ENCODE results near the gene AGAP1.

Gene AGAP1

DNA sequence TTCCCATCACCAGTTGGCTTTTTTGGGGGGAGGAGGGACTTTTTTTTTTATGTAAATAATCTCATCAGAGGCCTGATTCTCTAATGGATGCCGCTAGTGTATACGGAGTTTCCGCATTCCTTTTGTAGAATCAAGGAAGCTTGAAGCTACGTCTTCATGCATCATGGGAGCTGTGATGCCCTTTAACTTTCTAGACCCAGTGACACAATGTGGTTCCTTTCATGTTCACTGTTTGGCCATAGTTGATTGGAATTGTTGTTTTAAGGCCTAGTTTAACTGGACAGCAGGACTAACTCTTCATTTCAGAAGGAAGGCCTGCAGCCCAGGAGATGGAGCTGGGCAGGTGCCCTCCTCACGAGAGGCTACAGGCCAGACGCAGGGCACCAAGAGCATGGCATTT is 287.9 kb downstream of the AGAP1 start:
- DNase-seq = no peak

DNA sequence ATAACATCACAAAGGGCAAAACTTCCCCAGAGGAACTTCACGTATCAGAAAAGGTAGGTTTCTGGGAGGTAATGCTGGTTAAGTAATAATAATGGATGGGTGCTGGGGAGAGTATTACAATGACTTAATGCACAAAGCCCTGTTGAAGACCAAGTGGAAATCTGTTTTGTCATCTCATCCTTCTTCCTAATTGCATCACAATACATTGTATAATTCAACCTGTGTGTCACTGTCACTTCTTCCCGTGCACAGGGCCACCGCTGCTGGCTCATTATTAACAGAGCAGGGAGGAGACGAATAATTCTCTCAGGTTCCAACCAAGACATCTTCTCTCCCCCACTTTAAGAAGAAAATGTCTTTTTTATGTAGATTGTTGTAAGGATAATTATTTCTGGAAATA is 290.9 kb downstream of the AGAP1 start:
- no peak for DNase-seq

GRCh38 chr2:235789552-235789951 is 295.7 kb downstream of the AGAP1 start:
- no peak for DNase-seq

DNA sequence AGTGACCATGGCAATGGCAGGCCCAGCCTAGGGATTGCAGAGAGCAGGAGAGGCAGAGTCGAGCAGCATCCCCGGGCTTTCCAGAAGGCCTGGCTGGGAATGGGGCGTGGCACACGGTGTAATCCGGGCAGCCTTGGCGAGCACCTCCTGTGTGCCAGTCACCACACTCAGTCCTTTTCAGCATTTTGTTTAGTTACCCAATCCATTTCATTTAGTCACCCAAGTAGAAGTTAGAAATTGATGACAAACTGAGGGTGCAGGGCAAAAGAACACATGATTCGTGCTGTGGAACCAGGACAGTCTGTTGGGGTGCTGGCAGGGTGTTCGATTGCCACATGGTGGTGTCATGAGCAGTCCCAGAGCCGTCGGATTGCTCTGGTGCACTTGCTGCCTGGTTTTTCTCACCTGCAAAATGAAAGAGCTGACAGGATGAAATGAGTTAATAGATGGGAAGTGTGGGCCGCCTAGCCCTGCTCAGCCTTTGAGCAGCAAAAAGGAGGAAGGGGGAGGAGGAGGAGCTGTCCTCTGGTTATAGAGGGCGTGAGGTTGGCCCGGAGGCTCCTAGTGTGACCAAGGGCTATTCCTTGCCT is 299.4 kb downstream of the AGAP1 start:
- no peak for DNase-seq

GRCh38 chr2:235799281-235799680 is 305.4 kb downstream of the AGAP1 start:
- DNase-seq = no peak

DNA sequence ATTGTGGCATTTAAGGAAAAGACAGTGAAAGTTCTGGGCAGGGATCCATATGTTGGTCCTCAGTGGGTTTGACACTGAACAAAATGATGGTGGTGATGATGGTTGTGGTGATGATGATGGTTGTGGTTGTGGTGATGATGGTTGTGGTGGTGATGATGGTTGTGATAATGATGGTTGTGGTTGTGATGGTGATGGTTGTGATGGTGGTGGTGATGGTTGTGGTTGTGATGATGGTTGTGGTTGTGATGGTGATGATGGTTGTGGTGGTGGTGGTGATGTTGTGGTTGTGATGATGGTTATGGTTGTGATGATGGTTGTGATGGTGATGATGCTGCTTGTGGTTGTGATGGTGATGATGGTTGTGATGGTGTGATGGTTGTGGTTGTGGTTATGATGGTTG is 308.7 kb downstream of the AGAP1 start:
- DNase-seq = no peak

DNA sequence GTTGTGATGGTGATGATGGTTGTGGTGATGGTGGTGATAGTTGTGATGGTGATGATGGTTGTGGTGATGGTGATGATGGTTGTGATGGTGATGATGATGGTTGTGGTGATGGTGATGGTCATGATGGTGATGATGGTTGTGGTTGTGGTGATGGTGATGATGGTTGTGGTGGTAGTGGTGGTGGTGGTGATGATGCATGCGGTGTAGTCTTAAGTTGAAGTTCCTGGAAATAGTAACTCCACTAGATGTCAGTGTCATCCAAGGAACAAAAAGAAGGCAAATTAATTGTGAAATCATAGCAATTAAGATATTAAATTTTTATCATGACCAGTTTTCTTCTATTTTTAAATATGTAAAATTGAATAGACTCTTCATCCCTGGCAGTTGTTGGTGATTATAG is 309.2 kb downstream of the AGAP1 start:
- DNase-seq = no peak

GRCh38 chr2:235804676-235805075 is 310.8 kb downstream of the AGAP1 start:
- no peak for DNase-seq

DNA sequence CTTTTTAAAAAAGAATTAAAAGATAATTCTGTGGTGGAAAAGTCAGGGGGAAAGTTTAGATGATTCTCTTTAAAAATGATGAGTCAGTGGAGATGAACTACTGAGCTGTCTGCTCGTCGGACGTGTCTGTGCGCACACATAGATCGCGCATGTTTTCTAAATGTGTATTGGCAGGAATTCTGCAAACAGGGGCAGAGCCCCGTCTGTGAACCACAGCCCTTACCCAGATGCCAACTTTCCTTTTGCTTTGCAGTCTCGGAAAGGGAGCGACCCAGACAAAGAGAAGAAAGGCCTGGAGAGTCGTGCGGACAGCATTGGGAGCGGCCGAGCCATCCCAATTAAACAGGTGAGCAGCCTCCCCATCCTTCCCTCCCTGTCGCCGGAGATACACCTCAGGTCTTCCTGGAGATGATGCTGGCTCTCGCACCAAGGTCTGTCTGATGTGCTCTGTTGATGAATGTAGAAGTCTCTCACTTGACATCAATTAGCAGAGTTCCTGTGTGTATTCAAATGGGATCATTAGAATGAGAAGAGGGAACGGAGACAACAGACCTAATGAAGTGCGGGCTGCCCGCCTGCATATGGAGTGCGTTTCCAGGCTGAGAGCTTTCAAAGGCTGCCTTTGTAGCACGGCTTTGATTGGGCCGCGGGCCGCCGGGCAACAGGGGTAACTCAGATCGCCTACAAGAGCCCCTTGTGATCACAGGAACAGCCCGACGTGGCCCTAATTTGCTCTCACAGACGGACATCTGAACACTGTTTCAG is 313.3 kb downstream of the AGAP1 start:
- DNase-seq = no peak

- no peak for DNase-seq
These were observed 314.5 kb downstream of the AGAP1 start for GRCh38 chr2:235808366-235808765.

- no peak for DNase-seq
These were observed 316.4 kb downstream of the AGAP1 start for GRCh38 chr2:235810252-235810651.

DNA sequence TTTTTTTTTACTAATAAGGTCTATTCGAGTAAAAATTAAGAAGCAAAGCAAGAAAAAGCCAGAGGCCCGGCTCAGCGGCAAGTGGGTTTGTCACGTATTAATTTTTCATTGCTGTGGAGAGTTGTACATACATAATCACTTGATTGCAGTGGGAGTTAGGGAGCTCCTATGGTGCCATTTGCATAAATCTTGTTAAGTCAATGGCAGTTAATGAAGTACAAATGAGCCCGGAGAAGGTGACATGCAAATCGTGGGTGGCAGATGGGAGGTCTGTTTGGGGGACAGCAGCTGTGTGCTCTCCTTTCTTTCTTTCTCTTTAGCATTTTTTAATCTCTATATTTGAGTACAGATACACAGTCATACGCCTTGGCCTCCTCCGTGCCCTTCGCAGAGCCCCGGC is 317.0 kb downstream of the AGAP1 start:
- no peak for DNase-seq

GRCh38 chr2:235811446-235812184 is 317.8 kb downstream of the AGAP1 start:
- no peak for DNase-seq

- DNase-seq = no peak
These were observed 318.4 kb downstream of the AGAP1 start for GRCh38 chr2:235812185-235812665.

DNA sequence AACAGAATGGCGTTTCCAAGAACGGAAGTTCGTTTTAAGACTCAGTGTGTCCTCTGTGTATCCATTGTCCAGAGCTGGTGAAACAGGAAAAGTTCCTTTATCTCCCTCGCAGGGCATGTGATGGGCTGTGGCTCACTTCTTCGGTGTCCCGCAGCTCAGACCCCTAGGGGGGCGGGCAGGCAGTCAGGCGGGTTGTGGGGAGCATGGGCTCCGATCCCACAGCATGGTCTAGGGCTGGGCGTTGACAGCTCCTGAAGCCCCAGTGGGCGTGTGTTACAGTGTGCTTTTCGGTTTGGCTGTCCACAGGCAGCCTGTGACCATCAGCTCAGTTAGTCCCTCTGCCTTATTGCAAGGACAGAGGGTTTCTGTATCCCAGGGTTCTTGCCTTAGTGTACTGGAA is 319.6 kb downstream of the AGAP1 start:
- DNase-seq = no peak

DNA sequence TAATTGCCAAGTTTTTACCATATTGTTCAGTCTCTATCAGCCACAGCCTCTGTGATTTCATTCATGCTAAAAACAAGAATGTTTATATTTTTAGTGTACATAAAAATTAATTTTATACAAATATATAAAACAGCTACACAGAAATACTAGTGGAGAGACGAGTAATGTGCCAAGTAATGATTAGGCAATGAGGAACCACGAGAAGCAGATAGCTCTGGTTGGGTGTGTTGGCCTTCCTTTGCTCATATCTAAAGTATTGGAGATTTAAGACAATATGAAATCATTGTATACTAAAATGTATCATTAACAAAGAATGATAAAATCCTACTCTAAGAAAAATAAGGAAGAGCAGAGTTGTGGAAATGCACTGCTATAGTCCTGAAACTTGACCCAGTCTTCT is 326.7 kb downstream of the AGAP1 start:
- DNase-seq = no peak

DNA sequence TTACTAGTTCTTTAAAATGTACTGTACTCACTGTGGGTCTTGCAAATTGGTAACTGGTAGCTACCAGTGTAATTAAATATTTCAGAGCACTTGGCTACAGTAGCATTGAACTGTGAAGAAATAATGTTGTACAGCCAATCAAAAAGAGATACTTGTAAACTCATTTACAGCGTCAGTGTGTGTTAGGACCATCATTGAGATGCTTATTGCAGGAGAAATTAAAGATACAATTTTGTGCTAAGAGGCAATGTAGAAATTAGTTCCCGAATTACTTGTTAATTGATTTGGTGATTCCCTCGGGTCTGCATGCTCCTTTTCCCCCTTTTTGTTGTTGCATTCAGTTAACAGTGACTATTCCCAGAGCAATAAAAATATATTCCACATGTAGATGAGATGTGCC is 330.5 kb downstream of the AGAP1 start:
- DNase-seq = no peak

- no peak for DNase-seq
These were observed 332.1 kb downstream of the AGAP1 start for GRCh38 chr2:235825946-235826345.

- no peak for DNase-seq
These were observed 333.0 kb downstream of the AGAP1 start for GRCh38 chr2:235826826-235827225.

DNA sequence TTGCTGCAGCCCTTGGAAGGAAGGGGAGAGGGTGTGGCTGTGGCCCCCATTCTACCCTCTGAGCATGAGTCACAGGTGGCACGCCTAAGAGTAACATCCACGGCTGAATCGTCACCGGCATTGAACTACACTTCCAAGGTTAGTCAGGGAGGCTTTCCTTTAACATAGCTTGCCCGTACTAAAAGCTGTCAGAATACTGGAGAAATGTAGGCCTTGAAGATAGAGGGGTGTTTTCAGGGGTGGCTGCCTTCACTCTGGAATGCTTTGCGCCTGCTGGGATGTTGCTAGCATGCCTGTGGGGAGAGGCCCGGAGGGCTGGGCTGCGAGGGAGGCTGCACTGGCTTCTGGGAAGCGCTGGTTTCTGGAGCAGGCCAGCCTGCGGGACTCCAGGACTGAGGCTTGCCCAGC is 333.7 kb downstream of the AGAP1 start:
- DNase-seq = no peak

- no peak for DNase-seq
These were observed 335.9 kb downstream of the AGAP1 start for GRCh38 chr2:235829726-235830125.

DNA sequence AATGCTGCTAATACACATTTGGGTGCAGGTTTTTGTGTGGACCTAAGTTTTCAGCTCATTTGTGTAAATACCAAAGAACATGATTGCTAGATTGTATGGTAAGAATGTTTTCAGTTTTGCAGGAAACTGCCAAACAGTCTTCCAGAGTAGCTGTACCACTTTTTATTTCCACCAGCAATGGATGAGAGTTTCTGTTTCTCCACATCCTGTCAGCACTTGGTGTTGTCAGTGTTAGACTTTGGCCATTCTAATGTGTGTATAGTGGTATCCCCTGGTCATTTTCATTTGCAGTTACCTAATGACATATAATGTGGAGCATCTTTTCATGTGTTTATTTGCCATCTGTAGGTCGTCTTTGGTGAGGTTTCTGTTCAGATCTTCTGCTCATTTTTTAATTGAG is 337.9 kb downstream of the AGAP1 start:
- DNase-seq = no peak

DNA sequence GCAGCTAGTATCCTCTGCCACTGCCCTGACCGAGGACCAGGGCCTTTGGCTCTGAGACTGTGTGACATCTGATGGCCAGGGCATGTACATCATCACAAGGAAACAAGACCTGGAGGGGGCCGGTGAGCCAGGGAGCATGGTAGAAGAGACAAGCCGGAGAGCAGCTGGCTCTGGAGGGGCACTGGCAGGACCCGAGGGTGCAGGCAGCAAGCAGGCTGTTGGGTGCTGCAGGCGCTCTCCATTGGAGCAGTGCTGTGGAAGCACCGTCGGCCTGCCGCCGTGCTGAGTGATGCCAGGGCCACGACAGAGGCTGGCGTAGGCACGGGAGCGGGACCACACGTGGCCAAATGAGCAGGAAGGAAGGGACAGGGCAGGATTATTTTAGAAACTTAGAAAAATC is 339.1 kb downstream of the AGAP1 start:
- DNase-seq = no peak

DNA sequence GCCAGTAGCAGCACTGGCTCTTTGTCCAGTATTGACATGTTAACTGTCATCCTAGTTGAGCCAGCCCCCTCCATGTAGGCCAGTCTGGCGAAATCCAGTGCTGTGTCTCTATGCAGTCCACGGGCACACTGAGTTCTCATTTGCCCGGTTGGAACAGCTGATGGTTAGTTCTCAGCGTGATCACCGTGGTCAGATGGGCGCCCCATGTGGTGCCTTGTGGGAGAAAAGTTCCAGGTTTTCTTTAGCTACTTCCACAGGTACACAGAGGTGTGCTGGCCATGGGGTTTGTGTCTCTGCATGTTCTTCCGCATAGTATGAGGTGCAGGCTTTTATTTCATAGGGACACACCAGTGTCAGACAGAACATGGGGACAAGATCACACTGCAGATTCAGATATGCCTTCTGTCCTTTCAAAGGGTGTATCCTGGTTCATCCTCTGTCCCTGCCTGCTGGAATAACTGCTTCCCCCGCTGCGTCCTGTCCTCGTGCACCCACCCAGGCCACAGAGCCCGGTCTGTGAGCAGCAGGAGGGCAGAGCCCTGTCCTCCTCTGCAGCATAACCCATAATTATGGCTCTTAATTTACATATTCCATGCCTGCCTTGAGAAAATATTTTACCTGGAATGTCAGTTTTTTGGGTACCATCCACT is 340.3 kb downstream of the AGAP1 start:
- no peak for DNase-seq

Data from stimulated activated CD8-positive, alpha-beta memory T cell treated with anti-CD3 and anti-CD28 coated beads, Interleukin-4, amount 100 ng/mL, for 48 hours (primary cell).